Smooth muscle cell of the brain vasculature (primary cell): ENCODE results near the gene BMF.

Experiments used
- DNase-seq: peaks from one replicate; pipeline ENCODE4 v3.0.0-alpha.2; 2012; ENCODE audit warnings: low read depth, low spot score

Gene BMF

GRCh38 chr15:40103864-40104271, 4.8 kb downstream of the BMF start:
- no peak for DNase-seq

GRCh38 chr15:40102897-40103858, 5.5 kb downstream of the BMF start:
- no peak for DNase-seq

- DNase-seq = no peak
Measured at GRCh38 chr15:40100947-40101905, 7.5 kb downstream of the BMF start.

GRCh38 chr15:40100123-40100946, 8.3 kb downstream of the BMF start:
- DNase-seq = no peak

- no peak for DNase-seq
Measured at GRCh38 chr15:40098489-40099261, 10.0 kb downstream of the BMF start.

GRCh38 chr15:40097968-40098476, 10.7 kb downstream of the BMF start:
- no peak for DNase-seq

GRCh38 chr15:40097096-40097967, 11.3 kb downstream of the BMF start:
- DNase-seq = no peak

- DNase-seq = no peak
Measured at GRCh38 chr15:40096094-40096891, 12.4 kb downstream of the BMF start.

GRCh38 chr15:40095371-40096093, 13.1 kb downstream of the BMF start:
- no peak for DNase-seq

- no peak for DNase-seq
Measured at GRCh38 chr15:40094156-40094555, 14.5 kb downstream of the BMF start.

- DNase-seq = no peak
Measured at GRCh38 chr15:40092979-40093869, 15.5 kb downstream of the BMF start.

- no peak for DNase-seq
Measured at GRCh38 chr15:40092256-40092978, 16.3 kb downstream of the BMF start.

GRCh38 chr15:40091861-40092255, 16.8 kb downstream of the BMF start:
- DNase-seq = no peak

GRCh38 chr15:40090774-40091455, 17.8 kb downstream of the BMF start:
- no peak for DNase-seq

GRCh38 chr15:40088929-40089755, 19.5 kb downstream of the BMF start:
- DNase-seq = no peak
